Right lobe of liver (tissue), 4 donors: Measurements from ENCODE around the gene NFATC4.

Source experiments
- POLR2A ChIP-seq: fragments of 450-650 bp; IDR thresholded peaks from one replicate; pipeline ENCODE4 v1.6.1; 2017; ENCODE audit warnings: antibody characterized with exemption, mild to moderate bottlenecking
- TF ChIP-seq, protein P1 (sequence below), 4 donors: fragments of 200-600 bp in 3 of 4; fragments of 450-650 bp in 1 of 4; IDR thresholded peaks; one replicate each; pipeline versions ENCODE4 v1.5.1 to v1.8.0; 2016 to 2022; ENCODE audit warnings: antibody characterized with exemption in 4 of 4, mild to moderate bottlenecking in 2 of 4
- donor health status: DM: no; HTN: no; CAD: no.
- donor health status: DM: no; HTN: no; CAD: no.
- donor health status: DM: no; HTN: yes; CAD: no.

DNA sequence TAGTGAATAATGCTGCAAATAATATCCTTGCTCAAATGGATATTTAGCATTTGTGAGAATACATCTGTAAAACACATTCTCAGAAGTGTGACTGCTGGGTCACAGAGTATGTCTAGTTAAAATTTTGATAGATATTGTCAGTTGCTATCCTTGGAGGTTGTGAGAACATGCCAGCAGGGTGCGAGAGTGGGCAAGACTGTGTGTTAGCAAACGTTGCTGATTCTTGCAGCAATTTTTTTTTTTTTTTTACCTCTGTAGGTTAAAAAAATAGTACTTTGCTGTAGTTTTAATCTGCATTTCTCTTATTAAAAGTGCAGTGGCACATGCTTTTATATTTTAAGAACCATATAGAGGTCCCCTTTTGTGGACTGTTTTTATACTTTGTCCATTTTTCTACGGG is 26.3 kb downstream of the NFATC4 start:
- TF ChIP-seq, protein P1, sequence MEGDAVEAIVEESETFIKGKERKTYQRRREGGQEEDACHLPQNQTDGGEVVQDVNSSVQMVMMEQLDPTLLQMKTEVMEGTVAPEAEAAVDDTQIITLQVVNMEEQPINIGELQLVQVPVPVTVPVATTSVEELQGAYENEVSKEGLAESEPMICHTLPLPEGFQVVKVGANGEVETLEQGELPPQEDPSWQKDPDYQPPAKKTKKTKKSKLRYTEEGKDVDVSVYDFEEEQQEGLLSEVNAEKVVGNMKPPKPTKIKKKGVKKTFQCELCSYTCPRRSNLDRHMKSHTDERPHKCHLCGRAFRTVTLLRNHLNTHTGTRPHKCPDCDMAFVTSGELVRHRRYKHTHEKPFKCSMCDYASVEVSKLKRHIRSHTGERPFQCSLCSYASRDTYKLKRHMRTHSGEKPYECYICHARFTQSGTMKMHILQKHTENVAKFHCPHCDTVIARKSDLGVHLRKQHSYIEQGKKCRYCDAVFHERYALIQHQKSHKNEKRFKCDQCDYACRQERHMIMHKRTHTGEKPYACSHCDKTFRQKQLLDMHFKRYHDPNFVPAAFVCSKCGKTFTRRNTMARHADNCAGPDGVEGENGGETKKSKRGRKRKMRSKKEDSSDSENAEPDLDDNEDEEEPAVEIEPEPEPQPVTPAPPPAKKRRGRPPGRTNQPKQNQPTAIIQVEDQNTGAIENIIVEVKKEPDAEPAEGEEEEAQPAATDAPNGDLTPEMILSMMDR (IDR thresholded peaks at IDR 0.05) = no peak
- no peak for TF ChIP-seq POLR2A
